GM23338 (cell line): ENCODE results near the gene ALG14. TPM values are rescaled to one million over a fixed set of nuclear protein-coding genes. Genes with fewer than 3 reads are reported as not detected.

Experiments used
- ATAC-seq: fragments of 200-7000 bp; cut with Tn5 transposase; 3 replicates; pipeline ENCODE4 v1.9.1; 2020
- DNase-seq: peaks from one replicate; pipeline ENCODE4 v3.0.0-alpha.2; 2015; ENCODE audit warnings: low spot score
- H2AFZ ChIP-seq: fragments of 200-600 bp; sonication (generic); 2 replicates; pipeline ENCODE4 v1.8.0; 2016; ENCODE audit warnings: antibody characterized with exemption, mild to moderate bottlenecking, moderate library complexity
- H3F3A ChIP-seq: fragments of 200-600 bp; sonication (generic); replicated peaks from 2 replicates; pipeline ENCODE4 v1.8.0; 2017; ENCODE audit warnings: antibody characterized with exemption, mixed run types, low read depth
- H3K27ac ChIP-seq: fragments of 200-600 bp; sonication (generic); 2 replicates; pipeline ENCODE4 v1.6.1; 2016; ENCODE audit warnings: low read depth
- H3K27me3 ChIP-seq: fragments of 200-600 bp; sonication (generic); 2 replicates; pipeline ENCODE4 v1.8.0; 2016; ENCODE audit warnings: mild to moderate bottlenecking, mixed run types, moderate library complexity; ENCODE audit not compliant: insufficient read depth
- H3K36me3 ChIP-seq: fragments of 200-600 bp; sonication (generic); 2 replicates; pipeline ENCODE4 v1.8.0; 2016; ENCODE audit warnings: mild to moderate bottlenecking; ENCODE audit not compliant: insufficient read depth
- H3K4me1 ChIP-seq: fragments of 200-600 bp; sonication (generic); 2 replicates; pipeline ENCODE4 v1.8.0; 2016; ENCODE audit warnings: mild to moderate bottlenecking, moderate library complexity; ENCODE audit not compliant: insufficient read depth
- H3K4me2 ChIP-seq: fragments of 200-600 bp; sonication (generic); 2 replicates; pipeline ENCODE4 v1.7.1; 2017; ENCODE audit warnings: mixed run types
- H3K4me3 ChIP-seq: fragments of 200-600 bp; sonication (generic); 2 replicates; pipeline ENCODE4 v1.6.1; 2016; ENCODE audit warnings: mixed run types
- H3K79me2 ChIP-seq: fragments of 200-600 bp; sonication (generic); replicated peaks from 2 replicates; pipeline ENCODE4 v1.8.0; 2017; ENCODE audit warnings: mild to moderate bottlenecking; ENCODE audit not compliant: insufficient read depth
- H3K9me2 ChIP-seq: fragments of 200-600 bp; sonication (generic); 2 replicates; pipeline ENCODE4 v1.8.0; 2017; ENCODE audit not compliant: insufficient read depth
- H4K20me1 ChIP-seq: fragments of 200-600 bp; sonication (generic); replicated peaks from 2 replicates; pipeline ENCODE4 v1.8.0; 2017; ENCODE audit warnings: mild to moderate bottlenecking; ENCODE audit not compliant: insufficient read depth
- H3K27ac Mint-ChIP-seq: 2 replicates; pipeline ENCODE4 v1.8.0; 2020; ENCODE audit warnings: inconsistent platforms, mild to moderate bottlenecking, moderate library complexity, mixed read lengths
- H3K27me3 Mint-ChIP-seq: 3 replicates; pipeline ENCODE4 v1.8.0; 2022; ENCODE audit warnings: low read depth, mild to moderate bottlenecking, moderate library complexity, mixed read lengths, inconsistent platforms; ENCODE audit not compliant: insufficient read depth, poor library complexity
- H3K36me3 Mint-ChIP-seq: 3 replicates; pipeline ENCODE4 v1.8.0; 2021; ENCODE audit warnings: low read depth, mild to moderate bottlenecking, inconsistent platforms, moderate library complexity, mixed read lengths
- H3K4me1 Mint-ChIP-seq: 3 replicates; pipeline ENCODE4 v1.8.0; 2020; ENCODE audit warnings: mild to moderate bottlenecking, inconsistent platforms, mixed read lengths
- H3K4me3 Mint-ChIP-seq: 3 replicates; pipeline ENCODE4 v1.8.0; 2021; ENCODE audit warnings: moderate library complexity, mild to moderate bottlenecking, inconsistent platforms, mixed read lengths
- H3K9me3 Mint-ChIP-seq: 3 replicates; pipeline ENCODE4 v1.8.0; 2020; ENCODE audit warnings: moderate library complexity, mild to moderate bottlenecking, inconsistent platforms, mixed read lengths
- CREB1 ChIP-seq: fragments of 250-450 bp; sonication (Bioruptor Pico); IDR thresholded peaks from 2 replicates; pipeline ENCODE4 v1.5.0; 2020; ENCODE audit warnings: low read depth, mild to moderate bottlenecking, moderate library complexity
- ETS1 ChIP-seq: IDR thresholded peaks from 2 replicates; pipeline ENCODE4 v1.6.1; 2016; ENCODE audit warnings: antibody characterized with exemption
- EZH2 ChIP-seq: fragments of 200-600 bp; sonication (generic); IDR thresholded peaks from one replicate; pipeline ENCODE4 v1.8.0; 2017; ENCODE audit warnings: antibody characterized with exemption, mild to moderate bottlenecking, low read depth; ENCODE audit not compliant: unreplicated experiment
- JUNB ChIP-seq: IDR thresholded peaks from one replicate; pipeline ENCODE4 v1.6.1; 2016; ENCODE audit warnings: antibody characterized with exemption; ENCODE audit not compliant: unreplicated experiment
- NANOG ChIP-seq: IDR thresholded peaks from 2 replicates; pipeline ENCODE4 v1.6.1; 2016; ENCODE audit warnings: antibody characterized with exemption, borderline replicate concordance
- POLR2AphosphoS5 ChIP-seq: IDR thresholded peaks from 2 replicates; pipeline ENCODE4 v1.6.1; 2016; ENCODE audit warnings: antibody characterized with exemption, low read depth
- STAT1 ChIP-seq: IDR thresholded peaks from one replicate; pipeline ENCODE4 v1.6.1; 2016; ENCODE audit warnings: antibody characterized with exemption; ENCODE audit not compliant: unreplicated experiment
- ZNF114 ChIP-seq: fragments of 250-450 bp; sonication (Bioruptor Pico); IDR thresholded peaks from 2 replicates; pipeline ENCODE4 v1.5.0; 2020; ENCODE audit warnings: mild to moderate bottlenecking, moderate library complexity
- ZNF331 ChIP-seq: fragments of 250-450 bp; sonication (Bioruptor Pico); IDR thresholded peaks from 2 replicates; pipeline ENCODE4 v1.5.0; 2020; ENCODE audit warnings: low read depth, mild to moderate bottlenecking, moderate library complexity
- polyA plus RNA-seq: library from polyadenylated mRNA; unstranded; fragments of >200 nt; fragmentation: Nextera tagmentation; extraction: Ambion mirVana; gene quantifications from 2 replicates; pipeline ENCODE4 v1.2.1, GENCODE V29; 2016
- total RNA-seq: library from RNA; depleted of rRNA; stranded (reverse); fragments of >200 nt; shearing (Covaris generic); gene quantifications from 2 replicates; pipeline ENCODE4 v1.2.3, GENCODE V29; 2014
- TF ChIP-seq, protein P1 (sequence below): fragments of 250-450 bp; sonication (Bioruptor Pico); IDR thresholded peaks from 2 replicates; pipeline ENCODE4 v1.5.0; 2020; ENCODE audit warnings: mild to moderate bottlenecking, moderate library complexity
- TF ChIP-seq, protein P2 (sequence below), 2 experiments: fragments of 200-600 bp in 1 of 2; sonication (generic) in 1 of 2; conservative IDR thresholded peaks; 2 replicates each; pipeline versions ENCODE4 v1.5.1 to v1.6.1; 2016 to 2017; ENCODE audit warnings: antibody characterized with exemption in 2 of 2, low read depth in 2 of 2, mild to moderate bottlenecking in 2 of 2, moderate library complexity in 1 of 2

Gene ALG14
- total and polyA plus RNA-seq, 2 experiments from 2014 or later = 0.42 to 2.8 TPM

DNA sequence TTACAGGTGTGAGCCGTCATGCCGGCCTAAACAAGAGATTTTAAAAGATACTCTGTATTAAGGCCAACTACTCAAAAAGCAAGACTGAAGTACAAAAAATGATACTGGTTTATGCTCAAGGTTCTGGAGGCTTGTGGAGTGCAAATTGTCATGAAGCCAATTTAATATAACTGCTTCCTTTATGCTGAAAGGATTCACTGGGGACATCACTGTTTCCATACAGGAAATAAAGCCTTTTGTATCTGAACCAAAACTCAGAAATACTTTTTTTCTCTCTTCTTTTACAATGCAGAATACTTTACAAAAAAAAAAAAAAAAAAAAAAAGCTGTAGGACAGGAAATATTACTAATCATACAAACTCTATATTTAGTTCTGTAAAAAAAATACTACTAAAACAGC lies 90.4 kb downstream of the ALG14 start (continued):
- TF ChIP-seq, protein P1, sequence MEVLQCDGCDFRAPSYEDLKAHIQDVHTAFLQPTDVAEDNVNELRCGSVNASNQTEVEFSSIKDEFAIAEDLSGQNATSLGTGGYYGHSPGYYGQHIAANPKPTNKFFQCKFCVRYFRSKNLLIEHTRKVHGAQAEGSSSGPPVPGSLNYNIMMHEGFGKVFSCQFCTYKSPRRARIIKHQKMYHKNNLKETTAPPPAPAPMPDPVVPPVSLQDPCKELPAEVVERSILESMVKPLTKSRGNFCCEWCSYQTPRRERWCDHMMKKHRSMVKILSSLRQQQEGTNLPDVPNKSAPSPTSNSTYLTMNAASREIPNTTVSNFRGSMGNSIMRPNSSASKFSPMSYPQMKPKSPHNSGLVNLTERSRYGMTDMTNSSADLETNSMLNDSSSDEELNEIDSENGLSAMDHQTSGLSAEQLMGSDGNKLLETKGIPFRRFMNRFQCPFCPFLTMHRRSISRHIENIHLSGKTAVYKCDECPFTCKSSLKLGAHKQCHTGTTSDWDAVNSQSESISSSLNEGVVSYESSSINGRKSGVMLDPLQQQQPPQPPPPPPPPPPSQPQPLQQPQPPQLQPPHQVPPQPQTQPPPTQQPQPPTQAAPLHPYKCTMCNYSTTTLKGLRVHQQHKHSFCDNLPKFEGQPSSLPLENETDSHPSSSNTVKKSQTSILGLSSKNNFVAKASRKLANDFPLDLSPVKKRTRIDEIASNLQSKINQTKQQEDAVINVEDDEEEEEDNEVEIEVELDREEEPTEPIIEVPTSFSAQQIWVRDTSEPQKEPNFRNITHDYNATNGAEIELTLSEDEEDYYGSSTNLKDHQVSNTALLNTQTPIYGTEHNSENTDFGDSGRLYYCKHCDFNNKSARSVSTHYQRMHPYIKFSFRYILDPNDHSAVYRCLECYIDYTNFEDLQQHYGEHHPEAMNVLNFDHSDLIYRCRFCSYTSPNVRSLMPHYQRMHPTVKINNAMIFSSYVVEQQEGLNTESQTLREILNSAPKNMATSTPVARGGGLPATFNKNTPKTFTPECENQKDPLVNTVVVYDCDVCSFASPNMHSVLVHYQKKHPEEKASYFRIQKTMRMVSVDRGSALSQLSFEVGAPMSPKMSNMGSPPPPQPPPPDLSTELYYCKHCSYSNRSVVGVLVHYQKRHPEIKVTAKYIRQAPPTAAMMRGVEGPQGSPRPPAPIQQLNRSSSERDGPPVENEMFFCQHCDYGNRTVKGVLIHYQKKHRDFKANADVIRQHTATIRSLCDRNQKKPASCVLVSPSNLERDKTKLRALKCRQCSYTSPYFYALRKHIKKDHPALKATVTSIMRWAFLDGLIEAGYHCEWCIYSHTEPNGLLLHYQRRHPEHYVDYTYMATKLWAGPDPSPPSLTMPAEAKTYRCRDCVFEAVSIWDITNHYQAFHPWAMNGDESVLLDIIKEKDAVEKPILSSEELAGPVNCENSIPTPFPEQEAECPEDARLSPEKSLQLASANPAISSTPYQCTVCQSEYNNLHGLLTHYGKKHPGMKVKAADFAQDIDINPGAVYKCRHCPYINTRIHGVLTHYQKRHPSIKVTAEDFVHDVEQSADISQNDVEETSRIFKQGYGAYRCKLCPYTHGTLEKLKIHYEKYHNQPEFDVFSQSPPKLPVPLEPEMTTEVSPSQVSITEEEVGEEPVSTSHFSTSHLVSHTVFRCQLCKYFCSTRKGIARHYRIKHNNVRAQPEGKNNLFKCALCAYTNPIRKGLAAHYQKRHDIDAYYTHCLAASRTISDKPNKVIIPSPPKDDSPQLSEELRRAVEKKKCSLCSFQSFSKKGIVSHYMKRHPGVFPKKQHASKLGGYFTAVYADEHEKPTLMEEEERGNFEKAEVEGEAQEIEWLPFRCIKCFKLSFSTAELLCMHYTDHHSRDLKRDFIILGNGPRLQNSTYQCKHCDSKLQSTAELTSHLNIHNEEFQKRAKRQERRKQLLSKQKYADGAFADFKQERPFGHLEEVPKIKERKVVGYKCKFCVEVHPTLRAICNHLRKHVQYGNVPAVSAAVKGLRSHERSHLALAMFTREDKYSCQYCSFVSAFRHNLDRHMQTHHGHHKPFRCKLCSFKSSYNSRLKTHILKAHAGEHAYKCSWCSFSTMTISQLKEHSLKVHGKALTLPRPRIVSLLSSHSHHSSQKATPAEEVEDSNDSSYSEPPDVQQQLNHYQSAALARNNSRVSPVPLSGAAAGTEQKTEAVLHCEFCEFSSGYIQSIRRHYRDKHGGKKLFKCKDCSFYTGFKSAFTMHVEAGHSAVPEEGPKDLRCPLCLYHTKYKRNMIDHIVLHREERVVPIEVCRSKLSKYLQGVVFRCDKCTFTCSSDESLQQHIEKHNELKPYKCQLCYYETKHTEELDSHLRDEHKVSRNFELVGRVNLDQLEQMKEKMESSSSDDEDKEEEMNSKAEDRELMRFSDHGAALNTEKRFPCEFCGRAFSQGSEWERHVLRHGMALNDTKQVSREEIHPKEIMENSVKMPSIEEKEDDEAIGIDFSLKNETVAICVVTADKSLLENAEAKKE (CRISPR knock-in tag) = no peak
- TF ChIP-seq ZNF331 (CRISPR knock-in tag) = no peak
- no peak for TF ChIP-seq ETS1

GRCh38 chr1:94981575-94981973 lies 91.2 kb downstream of the ALG14 start:
- peaks cover 2% of the 10 kb centered on the region for H3K27me3 Mint-ChIP-seq
- Histone ChIP-seq H3K4me2 (no peak overlapping the region), H3K36me3 (no peaks in the 10 kb centered on the region), H3F3A (no peaks in the 10 kb centered on the region), H3K4me1 (no peaks in the 10 kb centered on the region), H3K27ac (no peak overlapping the region), H3K9me2 (no peaks in the 10 kb centered on the region), H3K27me3 (no peaks in the 10 kb centered on the region), H2AFZ (no peak overlapping the region), H3K79me2 (no peaks in the 10 kb centered on the region), H4K20me1 (no peaks in the 10 kb centered on the region), H3K4me3 (no peak overlapping the region)
- no peak overlapping the region for H3K4me3 Mint-ChIP-seq
- no peaks in the 10 kb centered on the region for H3K4me1 Mint-ChIP-seq
- H3K36me3 Mint-ChIP-seq = no peaks in the 10 kb centered on the region
- no peak overlapping the region for H3K27ac Mint-ChIP-seq
- H3K9me3 Mint-ChIP-seq = no peaks in the 10 kb centered on the region
- ATAC-seq (no peak), DNase-seq (no peak)
- TF ChIP-seq ETS1 = no peak
- no peak for TF ChIP-seq POLR2AphosphoS5
- TF ChIP-seq CREB1 (CRISPR knock-in tag) = no peak
- no peak for TF ChIP-seq ZNF114 (CRISPR knock-in tag)
- TF ChIP-seq EZH2 = no peak
- no peak for TF ChIP-seq NANOG
- TF ChIP-seq STAT1 = no peak
- TF ChIP-seq JUNB = no peak
- TF ChIP-seq, protein P2, sequence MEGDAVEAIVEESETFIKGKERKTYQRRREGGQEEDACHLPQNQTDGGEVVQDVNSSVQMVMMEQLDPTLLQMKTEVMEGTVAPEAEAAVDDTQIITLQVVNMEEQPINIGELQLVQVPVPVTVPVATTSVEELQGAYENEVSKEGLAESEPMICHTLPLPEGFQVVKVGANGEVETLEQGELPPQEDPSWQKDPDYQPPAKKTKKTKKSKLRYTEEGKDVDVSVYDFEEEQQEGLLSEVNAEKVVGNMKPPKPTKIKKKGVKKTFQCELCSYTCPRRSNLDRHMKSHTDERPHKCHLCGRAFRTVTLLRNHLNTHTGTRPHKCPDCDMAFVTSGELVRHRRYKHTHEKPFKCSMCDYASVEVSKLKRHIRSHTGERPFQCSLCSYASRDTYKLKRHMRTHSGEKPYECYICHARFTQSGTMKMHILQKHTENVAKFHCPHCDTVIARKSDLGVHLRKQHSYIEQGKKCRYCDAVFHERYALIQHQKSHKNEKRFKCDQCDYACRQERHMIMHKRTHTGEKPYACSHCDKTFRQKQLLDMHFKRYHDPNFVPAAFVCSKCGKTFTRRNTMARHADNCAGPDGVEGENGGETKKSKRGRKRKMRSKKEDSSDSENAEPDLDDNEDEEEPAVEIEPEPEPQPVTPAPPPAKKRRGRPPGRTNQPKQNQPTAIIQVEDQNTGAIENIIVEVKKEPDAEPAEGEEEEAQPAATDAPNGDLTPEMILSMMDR (conservative IDR thresholded peaks at IDR 0.05; ENCODE audit: low read depth in 2 of 2) = no peak
- TF ChIP-seq ZNF331 (CRISPR knock-in tag) = no peak
